Keratinocyte (primary cell): Measurements from ENCODE around the gene CAMSAP3. TPM values are rescaled to one million over a fixed set of nuclear protein-coding genes. Genes with fewer than 3 reads are reported as not detected.

Source experiments
- DNase-seq: peaks from one replicate; pipeline ENCODE4 v3.0.0-alpha.2; 2011; ENCODE audit warnings: low read depth, missing footprints, low spot score
- FAIRE-seq: peaks from 2 replicates; lab custom pipeline; 2011; peaks lifted over from hg19 to GRCh38; lab: Jason Lieb, UNC
- H2AFZ ChIP-seq: 2 replicates; pipeline ENCODE4 v1.6.0; 2012; ENCODE audit warnings: low read length, control low read depth, inconsistent platforms; ENCODE audit not compliant: control insufficient read depth
- H3K27ac ChIP-seq: 2 replicates; pipeline ENCODE4 v1.5.1; 2011; ENCODE audit warnings: low read length; ENCODE audit not compliant: control insufficient read depth, insufficient read depth
- H3K27me3 ChIP-seq: 3 replicates; pipeline ENCODE4 v1.6.0; 2011; ENCODE audit warnings: low read length; ENCODE audit not compliant: control insufficient read depth, insufficient read depth; ENCODE audit errors: extremely low read depth
- H3K36me3 ChIP-seq, 2 experiments: 2 replicates in 1 of 2; 3 replicates in 1 of 2; pipeline ENCODE4 v1.5.1; 2011; ENCODE audit warnings: low read length in 2 of 2, mild to moderate bottlenecking in 1 of 2; ENCODE audit not compliant: control insufficient read depth in 2 of 2, insufficient read depth in 2 of 2; ENCODE audit errors: extremely low read depth in 1 of 2
- H3K4me1 ChIP-seq: 3 replicates; pipeline ENCODE4 v1.5.1; 2011; ENCODE audit warnings: low read length; ENCODE audit not compliant: control insufficient read depth, insufficient read depth; ENCODE audit errors: extremely low read depth
- H3K4me2 ChIP-seq: 3 replicates; pipeline ENCODE4 v1.6.0; 2011; ENCODE audit warnings: low read depth, low read length; ENCODE audit not compliant: control insufficient read depth, insufficient read depth; ENCODE audit errors: extremely low read depth
- H3K4me3 ChIP-seq, 3 experiments: fragments of 200-600 bp in 1 of 3; sonication (generic) in 1 of 3; 2 replicates in 2 of 3; 3 replicates in 1 of 3; pipeline ENCODE4 v1.5.1; 2011 to 2016; ENCODE audit warnings: low read length in 3 of 3, mild to moderate bottlenecking in 3 of 3, control low read depth in 2 of 3, inconsistent platforms in 1 of 3, low read depth in 1 of 3, mixed read lengths in 1 of 3, mixed run types in 1 of 3, moderate library complexity in 1 of 3; ENCODE audit not compliant: control insufficient read depth in 2 of 3, insufficient read depth in 2 of 3; ENCODE audit errors: extremely low read depth in 1 of 3
- H3K79me2 ChIP-seq: 2 replicates; pipeline ENCODE4 v1.6.0; 2012; ENCODE audit warnings: low read length; ENCODE audit not compliant: control insufficient read depth, insufficient read depth
- H3K9ac ChIP-seq: 3 replicates; pipeline ENCODE4 v1.6.0; 2011; ENCODE audit warnings: low read length; ENCODE audit not compliant: control insufficient read depth, insufficient read depth; ENCODE audit errors: extremely low read depth
- H3K9me1 ChIP-seq: 3 replicates; pipeline ENCODE4 v1.6.0; 2011; ENCODE audit warnings: low read length; ENCODE audit not compliant: control insufficient read depth, insufficient read depth; ENCODE audit errors: extremely low read depth
- H3K9me3 ChIP-seq: 2 replicates; pipeline ENCODE4 v1.5.1; 2012; ENCODE audit warnings: low read depth, low read length; ENCODE audit not compliant: control insufficient read depth
- H4K20me1 ChIP-seq: 3 replicates; pipeline ENCODE4 v1.6.0; 2011; ENCODE audit warnings: low read length; ENCODE audit not compliant: control insufficient read depth, insufficient read depth; ENCODE audit errors: extremely low read depth
- CTCF ChIP-seq, 3 experiments: IDR thresholded peaks in 1 of 3; conservative IDR thresholded peaks in 1 of 3; optimal IDR thresholded peaks in 1 of 3; 2 replicates in 2 of 3; 3 replicates in 1 of 3; pipeline versions ENCODE3 to v1.5.1; 2011; ENCODE audit warnings: low read length in 3 of 3, mild to moderate bottlenecking in 3 of 3, moderate library complexity in 2 of 3, control low read depth in 1 of 3, inconsistent platforms in 1 of 3; ENCODE audit not compliant: insufficient read depth in 2 of 3; ENCODE audit errors: extremely low read depth in 1 of 3
- EZH2 ChIP-seq: IDR thresholded peaks from one replicate; pipeline ENCODE4 v1.6.1; 2012; ENCODE audit warnings: inconsistent platforms, mild to moderate bottlenecking, low read length, moderate library complexity
- dilution Hi-C: fragments of 300-500 bp; cut with MboI; formaldehyde crosslinking; loops from one replicate; pipeline ENCODE4 v1.7.0; 2020; ENCODE audit warnings: low sequenced_read_pairs; ENCODE audit not compliant: extremely low pct_ligation_motif_present
- polyA plus RNA-seq, 5 experiments: library from polyadenylated mRNA; depleted of rRNA in 3 of 5; stranded (reverse) in 3 of 5; stranded (forward) in 1 of 5; unstranded in 1 of 5; fragments of >200 nt; gene quantifications; 1 replicate in 1 of 5; 2 replicates in 3 of 5; 3 replicates in 1 of 5; pipeline versions ENCODE4 v1.2.1 to v1.2.3, GENCODE V29; 2011 to 2012; ENCODE audit warnings: missing spikeins in 2 of 5, low read depth in 1 of 5, low replicate concordance in 1 of 5

CAMSAP3 gene
- polyA plus RNA-seq, 1 donor (not counting 4 experiments of a cell fraction or from before 2014, with no cell fraction given), result 2.4 TPM

- peak overlapping the region; percentile 86 for H3K4me2 ChIP-seq
- H3K79me2 ChIP-seq, result peaks cover 16% of the 10 kb centered on the region
- no peaks in the 10 kb centered on the region for H3K27me3 ChIP-seq
- H3K4me3 ChIP-seq, result peak overlapping the region; percentile 76 to 87 (median 86)
- no peaks in the 10 kb centered on the region for H3K9me3 ChIP-seq
- peak overlapping the region; percentile 67 for H3K27ac ChIP-seq
- no peak for TF ChIP-seq CTCF (optimal IDR thresholded peaks at IDR 0.05 in 1 of 3, IDR thresholded peaks at IDR 0.05 in 1 of 3, conservative IDR thresholded peaks at IDR 0.05 in 1 of 3; ENCODE audit: extremely low read depth in 1 of 3, insufficient read depth in 2 of 3, low read length in 3 of 3)
- peak overlapping the region; percentile 88 for H3K9ac ChIP-seq
- FAIRE-seq, result no peak
- no peak for DNase-seq
- dilution Hi-C loops, result no loop called here
- peaks cover 3% of the 10 kb centered on the region for H3K4me1 ChIP-seq
- peak overlapping the region; percentile 63 for H2AFZ ChIP-seq
- H3K36me3 ChIP-seq, result peaks cover 9% of the 10 kb centered on the region in 2 experiments
- H4K20me1 ChIP-seq, result no peaks in the 10 kb centered on the region
- H3K9me1 ChIP-seq, result no peaks in the 10 kb centered on the region
Observed at GRCh38 chr19:7637374-7638256, 42.0 kb downstream of the CAMSAP3 start.

GRCh38 chr19:7638802-7639465 is 43.3 kb downstream of the CAMSAP3 start:
- Histone ChIP-seq H3K4me1 (peaks cover 3% of the 10 kb centered on the region), H4K20me1 (no peaks in the 10 kb centered on the region), H3K27me3 (no peaks in the 10 kb centered on the region), H3K4me2 (no peak overlapping the region), H3K4me3 (no peak overlapping the region), H3K79me2 (peaks cover 16% of the 10 kb centered on the region), H3K9ac (no peak overlapping the region), H3K27ac (no peak overlapping the region), H2AFZ (no peak overlapping the region), H3K9me1 (no peaks in the 10 kb centered on the region), H3K36me3 (peaks cover 9% of the 10 kb centered on the region in 2 experiments), H3K9me3 (no peaks in the 10 kb centered on the region)
- FAIRE-seq, result no peak
- DNase-seq, result no peak
- dilution Hi-C loops, result no loop called here
- TF ChIP-seq EZH2, result no peak
- TF ChIP-seq CTCF (optimal IDR thresholded peaks at IDR 0.05 in 1 of 3, IDR thresholded peaks at IDR 0.05 in 1 of 3, conservative IDR thresholded peaks at IDR 0.05 in 1 of 3; ENCODE audit: extremely low read depth in 1 of 3, insufficient read depth in 2 of 3, low read length in 3 of 3), result no peak
